GM19324 (cell line): Measurements from ENCODE around the gene WDR46.
A peak's percentile ranks its signal among the peaks of the same experiment; 100 is the strongest.

Experiments
- ATAC-seq: cut with Tn5 transposase; IDR thresholded peaks from one replicate; pipeline ENCODE4 v1.9.1; 2021; ENCODE audit warnings: mild to moderate bottlenecking, moderate library complexity; ENCODE audit not compliant: unreplicated experiment, low FRiP score

The WDR46 gene

DNA sequence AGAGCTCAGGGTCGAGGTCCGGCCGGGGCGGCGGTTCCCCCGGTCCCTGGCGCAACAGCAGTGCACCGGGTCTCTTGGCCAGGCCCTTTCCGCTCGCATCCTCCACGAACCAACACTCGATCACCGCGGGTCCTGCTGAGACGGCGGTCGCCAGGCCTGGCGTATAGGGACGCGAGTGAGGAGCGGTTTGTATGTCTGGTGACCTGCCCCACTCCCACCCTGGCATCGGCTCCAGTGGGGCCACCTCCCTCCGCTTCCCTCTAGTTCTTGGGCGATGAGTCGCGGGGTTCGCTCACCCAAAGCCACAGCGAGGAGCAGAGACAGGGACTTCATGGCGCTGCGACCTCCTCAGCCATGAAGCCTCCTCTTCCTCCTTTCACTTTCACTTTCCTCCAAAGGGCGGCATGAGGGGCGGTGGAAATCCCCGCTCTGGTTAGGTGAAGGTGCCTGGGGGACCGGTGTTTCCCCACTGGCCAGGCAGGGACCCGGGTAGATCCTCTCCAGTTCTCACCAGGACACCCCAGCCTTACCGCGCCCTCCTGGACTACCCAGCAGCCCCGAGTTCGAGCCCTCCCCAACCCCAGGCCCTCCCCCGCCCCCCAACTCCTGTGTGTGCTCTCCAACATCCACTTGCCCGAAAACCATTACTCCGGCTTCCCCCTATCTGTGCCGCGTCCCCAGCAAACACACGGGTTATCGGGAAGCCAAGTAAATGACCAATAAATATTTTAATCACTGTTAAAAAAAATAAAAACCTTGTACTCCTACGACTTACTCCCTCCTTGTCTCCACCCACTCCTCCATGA lies 24.9 kb upstream of the WDR46 start, which contains the start of gene TAPBP:
TAPBP (minus strand) TSS at position 370 of the 806 bp plus-strand sequence; CDS start at position 333, 37 bp downstream.
- no peak for ATAC-seq

- no peak for ATAC-seq
Observed at GRCh38 chr6:33313105-33313708, 24.2 kb upstream of the WDR46 start.

- ATAC-seq: no peak
Observed at GRCh38 chr6:33312361-33313104, 23.5 kb upstream of the WDR46 start.

DNA sequence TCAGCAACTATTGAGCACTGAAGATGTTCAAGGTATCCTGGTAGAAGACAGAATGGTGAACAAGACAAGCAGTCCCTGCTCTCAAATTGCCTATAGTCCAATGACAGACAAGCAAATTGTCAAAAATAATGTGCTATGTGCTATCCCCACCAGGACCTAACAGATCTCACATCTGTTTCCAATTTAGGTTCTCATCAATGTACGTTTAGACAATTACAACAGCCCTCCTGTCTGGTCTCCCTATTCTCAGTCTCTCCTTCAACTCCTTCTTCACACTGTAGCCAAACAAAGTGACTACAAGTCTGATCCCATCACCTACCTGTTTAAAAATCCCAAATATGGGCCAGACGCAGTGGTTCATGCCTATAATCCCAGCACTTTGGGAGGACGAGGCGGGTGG lies 17.3 kb upstream of the WDR46 start:
- no peak for ATAC-seq

GRCh38 chr6:33305052-33305451 lies 16.0 kb upstream of the WDR46 start:
- ATAC-seq: no peak

GRCh38 chr6:33304216-33304615 lies 15.2 kb upstream of the WDR46 start:
- no peak for ATAC-seq

DNA sequence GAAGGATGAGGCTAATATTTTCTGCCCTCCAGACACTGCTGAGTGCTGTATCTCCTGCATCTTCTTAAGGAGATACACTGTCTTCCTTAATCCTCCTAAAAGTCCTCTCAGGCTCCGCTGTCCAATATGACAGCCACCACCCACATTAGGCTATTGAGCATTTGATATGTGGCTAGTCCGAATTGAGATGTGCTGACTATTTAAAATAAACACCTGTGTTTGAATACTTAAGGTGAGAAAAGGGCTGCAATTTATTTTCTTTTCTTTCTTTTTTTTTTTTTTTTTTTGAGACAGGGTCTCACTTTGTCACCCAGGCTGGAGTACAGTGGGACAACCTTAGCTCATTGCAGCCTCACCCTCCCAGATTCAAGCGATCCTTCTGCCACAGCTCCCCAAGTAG lies 12.8 kb upstream of the WDR46 start:
- no peak for ATAC-seq

DNA sequence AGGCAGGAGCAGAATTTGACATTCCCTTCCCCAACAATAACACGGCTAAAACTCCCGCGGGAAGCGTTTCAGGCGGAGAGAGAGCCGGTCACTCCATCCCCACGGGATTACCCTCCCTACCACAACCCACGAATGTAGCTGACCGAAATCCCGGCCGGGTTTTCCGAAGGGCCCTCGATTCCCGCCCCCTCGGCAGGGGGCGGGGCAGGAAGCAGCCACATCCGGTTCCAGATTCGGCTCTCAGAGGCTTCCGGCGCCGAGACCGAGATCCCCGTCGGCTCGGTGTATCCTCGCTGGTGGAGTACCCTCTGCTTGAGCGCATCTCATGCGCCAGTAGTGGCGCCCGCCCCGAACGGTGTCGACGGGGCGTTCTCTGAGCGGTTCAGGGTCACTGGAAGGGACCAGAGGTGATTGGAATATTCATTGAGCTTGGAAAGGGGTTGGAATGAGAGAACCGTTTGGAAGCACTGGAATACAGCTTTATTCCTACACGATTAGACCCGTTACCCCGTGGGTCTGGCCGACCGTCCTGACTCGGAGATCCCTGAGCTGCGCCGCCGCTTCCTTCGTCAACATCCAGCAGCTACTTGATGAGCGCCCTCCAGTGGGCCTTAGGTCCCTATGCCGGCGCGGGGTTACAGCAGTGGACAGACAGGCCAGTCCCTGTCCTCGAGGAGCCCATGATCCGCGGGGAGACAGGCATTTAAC lies 10.4 kb upstream of the WDR46 start:
- ATAC-seq: peak; percentile 72

GRCh38 chr6:33298773-33299236 lies 9.8 kb upstream of the WDR46 start, which contains the start of gene RGL2:
TSS of gene RGL2 (minus strand) at chr6:33298942. CDS start at chr6:33298610, 332 bp downstream.
- peak; percentile 32 for ATAC-seq

DNA sequence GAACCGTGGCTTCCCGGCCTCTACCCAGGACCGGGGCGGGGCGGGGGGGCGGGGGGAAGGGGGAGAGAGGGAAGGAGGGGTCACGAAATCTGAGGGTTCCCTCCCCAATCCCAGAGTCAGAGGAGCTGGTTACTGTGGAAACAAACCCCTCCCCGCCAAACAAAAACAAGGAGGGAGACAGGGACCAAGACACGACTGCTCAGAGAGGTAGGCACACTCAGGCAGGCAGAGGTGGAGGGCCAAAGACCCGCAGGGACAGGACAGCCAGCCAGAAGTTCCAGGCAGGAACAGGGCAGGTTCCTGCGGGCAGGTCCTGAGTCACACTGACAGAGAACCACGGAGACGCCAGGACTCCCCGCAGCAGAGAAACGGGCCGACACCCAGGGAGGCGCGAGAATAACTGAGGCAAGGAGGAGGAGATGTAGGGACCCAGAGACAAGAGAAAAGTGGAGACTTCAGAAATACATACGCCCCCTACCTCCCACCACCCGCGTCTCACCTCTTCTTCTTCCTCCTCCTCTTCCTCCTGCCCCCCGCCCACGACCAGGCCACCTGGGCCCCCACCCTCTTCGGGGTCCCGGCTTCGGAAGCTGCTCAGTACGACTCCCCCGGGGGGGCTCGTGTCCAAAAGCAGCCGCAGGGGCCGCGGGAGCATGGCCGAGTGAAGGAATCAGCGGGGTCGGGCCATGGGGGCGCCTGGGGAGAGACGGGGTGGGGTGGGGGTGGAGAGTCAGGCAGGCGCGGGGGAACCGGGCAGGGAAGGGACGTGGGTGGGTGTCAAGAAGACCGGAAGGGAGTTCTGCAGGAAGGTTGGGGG lies 9.1 kb upstream of the WDR46 start:
- ATAC-seq: no peak

- no peak for ATAC-seq
Observed at GRCh38 chr6:33297406-33297955, 8.4 kb upstream of the WDR46 start.

GRCh38 chr6:33296797-33297405 lies 7.9 kb upstream of the WDR46 start:
- ATAC-seq: no peak

GRCh38 chr6:33295621-33296369 lies 6.8 kb upstream of the WDR46 start:
- ATAC-seq: no peak

GRCh38 chr6:33294086-33294823 lies 5.2 kb upstream of the WDR46 start:
- ATAC-seq: no peak

- ATAC-seq: no peak
Observed at GRCh38 chr6:33292996-33293682, 4.1 kb upstream of the WDR46 start.

DNA sequence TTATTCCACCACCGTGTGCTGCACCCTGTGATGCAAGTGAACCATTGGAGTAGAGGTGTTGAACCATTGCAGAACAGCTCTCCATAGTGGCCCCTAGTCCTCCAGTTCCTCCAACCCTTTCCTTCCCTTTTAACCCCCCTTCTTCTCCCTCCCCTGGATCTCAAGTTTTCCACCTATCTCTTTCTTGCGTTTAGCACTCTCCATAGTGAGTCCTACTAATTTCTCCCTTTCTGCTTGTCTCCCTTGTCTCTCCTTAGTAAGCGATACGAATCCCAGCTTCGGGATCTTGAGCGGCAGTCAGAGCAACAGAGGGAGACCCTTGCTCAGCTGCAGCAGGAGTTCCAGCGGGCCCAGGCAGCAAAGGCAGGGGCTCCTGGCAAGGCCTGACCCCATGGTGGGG lies 1.4 kb upstream of the WDR46 start:
- no peak for ATAC-seq

GRCh38 chr6:33289784-33290315 lies 811 bp upstream of the WDR46 start:
- ATAC-seq: no peak
